ENCODE data around the gene MTCL1.
"Not testable (repeated sequence)": the region's sequence is repeated elsewhere in the genome, so short reads cannot be mapped to it uniquely, and the experiment has no call there.

Gene MTCL1

DNA sequence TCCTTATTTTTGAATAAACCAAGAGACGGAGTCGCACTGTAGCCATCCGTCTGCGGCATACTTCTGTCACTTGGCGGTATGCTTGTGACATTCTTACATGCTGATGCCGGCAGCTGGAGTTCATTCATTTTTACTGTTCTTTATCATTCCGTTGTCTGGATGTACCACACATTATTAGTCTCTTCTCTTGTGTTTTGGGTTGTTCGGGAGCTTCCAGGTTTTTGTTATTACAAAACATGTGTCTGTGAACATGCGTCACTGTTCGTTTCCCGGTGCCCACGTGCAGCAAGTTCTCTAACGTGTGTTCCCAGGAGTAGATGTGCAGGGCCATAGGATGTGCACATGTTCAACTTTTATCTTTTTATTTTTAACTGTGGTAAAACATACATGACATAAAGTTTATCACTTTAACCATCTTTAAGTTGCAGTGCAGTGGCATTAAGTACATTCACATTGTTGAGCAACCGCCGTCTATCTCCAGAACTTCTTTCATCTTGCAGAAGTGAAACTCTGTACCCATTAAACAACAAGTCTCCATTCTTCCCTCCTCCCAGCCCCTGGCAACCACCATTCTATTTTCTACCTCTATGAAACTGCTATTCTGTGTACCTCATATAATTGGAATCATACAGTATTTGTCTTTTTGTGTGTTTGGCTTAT is 40.1 kb downstream of the MTCL1 start:
- DNase-seq: no peak

DNA sequence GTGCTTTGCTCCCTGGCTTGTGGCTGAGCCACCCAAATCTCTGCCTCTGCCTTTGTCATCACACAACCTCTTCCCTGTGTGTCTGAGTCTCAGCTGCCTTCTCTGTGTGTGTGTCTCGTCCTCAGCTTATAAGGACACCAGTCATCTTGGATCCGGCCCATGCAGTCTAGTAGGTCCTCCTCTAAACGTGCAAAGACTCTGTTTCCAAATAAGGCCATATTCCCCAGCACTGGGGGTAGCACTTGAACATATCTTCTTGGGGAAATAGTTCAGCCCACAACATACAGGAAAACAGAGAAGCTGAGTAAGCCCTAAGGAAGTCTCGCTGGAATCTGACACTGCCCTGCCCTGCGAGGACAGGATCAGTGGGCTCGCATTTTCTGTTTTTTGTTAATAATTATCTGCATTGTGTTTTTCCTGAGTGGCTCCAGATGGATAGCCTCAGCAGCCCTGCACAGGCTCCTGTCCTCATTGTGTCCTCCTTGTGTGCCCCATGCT is 42.1 kb downstream of the MTCL1 start:
- no peak for DNase-seq

DNA sequence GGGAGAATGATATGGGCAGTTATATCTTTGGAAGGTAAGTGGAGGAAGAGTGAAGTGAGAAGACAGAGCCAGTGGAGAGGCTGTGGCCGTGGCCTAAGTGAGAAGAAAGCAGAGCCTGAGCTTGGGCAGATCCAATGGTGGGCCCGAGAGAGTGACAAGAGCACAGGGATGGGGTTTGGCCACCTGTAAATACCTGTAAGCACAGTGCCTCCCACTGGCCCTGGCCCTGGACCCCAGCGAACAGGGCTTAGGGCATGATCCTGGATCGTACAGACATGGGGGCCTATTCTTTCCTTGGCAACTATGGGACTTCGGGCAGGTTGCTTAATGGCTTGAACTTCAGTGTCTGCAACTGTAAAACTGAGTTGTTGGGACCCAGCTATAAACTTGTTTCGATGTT is 44.1 kb downstream of the MTCL1 start:
- no peak for DNase-seq

DNA sequence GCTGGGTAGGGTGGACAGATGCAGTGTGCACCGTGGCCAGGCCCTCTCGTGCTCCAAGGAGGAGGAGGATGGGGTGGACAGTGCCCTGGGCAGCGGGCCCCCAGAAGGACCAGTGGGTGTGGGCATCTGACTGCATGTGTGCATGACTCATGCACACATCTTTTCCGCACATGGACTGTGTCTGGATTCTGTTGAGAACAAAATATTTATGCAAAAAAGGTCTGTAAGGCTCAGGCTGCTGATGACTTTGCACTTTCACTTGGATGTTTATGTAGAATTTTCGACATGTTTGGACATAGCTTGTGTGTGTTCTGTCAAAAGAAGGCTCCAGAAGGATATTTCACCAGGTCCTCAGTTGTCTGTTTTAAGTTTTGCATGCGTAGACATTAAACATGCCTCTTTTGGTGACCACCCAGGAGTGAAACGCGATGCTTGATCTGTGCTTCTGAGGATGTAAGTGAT is 45.6 kb downstream of the MTCL1 start:
- no peak for DNase-seq

DNA sequence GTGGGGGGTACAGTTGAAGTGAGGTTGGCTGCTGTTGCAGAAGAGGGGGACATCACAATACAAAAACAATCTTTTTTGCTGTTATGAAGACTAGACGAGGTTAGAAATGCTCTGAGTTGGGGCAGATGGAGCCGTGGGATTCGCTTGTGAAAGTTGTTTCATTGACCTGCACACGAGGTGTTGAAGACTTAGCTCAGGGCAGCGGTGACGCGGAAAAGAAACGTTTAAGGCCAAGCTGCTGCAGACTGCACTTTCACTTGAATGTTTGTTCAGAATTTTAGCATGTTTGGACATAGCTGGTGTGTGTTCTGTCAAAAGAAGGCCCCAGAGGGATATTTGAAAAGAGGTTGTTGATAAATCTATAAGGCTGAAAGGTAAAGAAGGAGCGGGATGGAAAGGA is 46.3 kb downstream of the MTCL1 start:
- no peak for DNase-seq

DNA sequence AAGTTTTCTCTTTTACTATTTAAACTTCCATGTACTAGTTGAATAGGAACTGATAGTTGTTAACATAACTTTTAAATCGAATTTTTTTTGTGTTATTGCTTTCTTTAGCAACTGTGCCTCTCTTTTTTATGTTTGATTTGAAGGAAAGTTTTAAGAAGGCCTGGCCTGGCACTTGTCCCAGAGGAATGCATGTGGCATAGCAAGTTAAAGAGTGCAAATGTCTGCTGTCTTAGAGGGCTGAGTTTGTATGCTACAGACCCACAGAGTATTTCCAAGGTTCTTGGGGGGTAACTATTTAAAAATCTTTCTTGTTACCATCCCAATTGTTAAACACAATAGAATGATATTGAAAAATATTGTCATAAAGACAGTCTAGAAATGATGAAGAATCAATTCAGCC is 47.0 kb downstream of the MTCL1 start:
- DNase-seq: no peak

DNA sequence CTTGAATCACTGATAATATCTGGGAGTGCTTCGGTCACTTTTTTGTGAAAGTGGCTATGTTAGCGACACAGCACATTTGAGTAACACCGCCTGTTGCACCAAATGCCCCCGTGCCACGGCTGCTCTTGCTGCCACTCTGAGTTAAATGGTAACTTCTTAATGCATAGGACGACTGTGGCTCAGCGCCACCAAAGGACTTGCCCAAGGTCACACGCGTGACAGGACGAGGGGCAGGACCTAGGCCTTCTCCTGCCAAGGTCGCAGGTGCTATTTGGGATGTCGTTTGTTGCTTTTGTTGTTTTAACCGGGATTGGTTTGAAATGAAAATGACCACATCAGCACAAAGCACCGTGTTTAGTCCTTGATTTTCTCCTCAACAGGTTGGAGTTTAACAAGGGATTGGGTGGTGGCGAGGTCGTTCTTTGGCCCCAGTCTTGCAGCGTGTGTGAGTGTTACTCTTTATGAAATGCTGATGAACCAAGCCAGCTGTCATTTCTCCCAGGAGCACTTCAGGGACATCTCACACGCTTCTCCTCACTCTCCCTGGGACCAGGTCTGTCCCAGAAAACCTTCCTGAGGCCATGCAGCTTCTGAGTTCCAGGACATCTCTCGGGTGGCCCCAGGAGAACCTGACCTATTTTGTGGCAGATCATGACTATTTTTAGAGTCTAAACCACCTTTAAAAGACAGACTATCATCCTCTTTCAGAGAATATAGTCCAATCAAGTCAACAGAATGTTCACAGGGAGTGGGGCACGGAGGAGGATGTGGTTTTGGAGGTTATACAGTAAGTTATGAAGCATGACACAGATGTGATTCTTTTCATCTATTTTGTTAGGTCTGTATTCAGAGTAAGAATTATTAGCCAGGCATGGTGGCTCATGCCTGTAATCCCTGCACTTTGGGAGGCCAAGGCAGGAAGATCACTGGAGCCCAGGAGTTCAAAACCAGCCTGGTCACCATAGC is 49.9 kb downstream of the MTCL1 start:
- no peak for DNase-seq

DNA sequence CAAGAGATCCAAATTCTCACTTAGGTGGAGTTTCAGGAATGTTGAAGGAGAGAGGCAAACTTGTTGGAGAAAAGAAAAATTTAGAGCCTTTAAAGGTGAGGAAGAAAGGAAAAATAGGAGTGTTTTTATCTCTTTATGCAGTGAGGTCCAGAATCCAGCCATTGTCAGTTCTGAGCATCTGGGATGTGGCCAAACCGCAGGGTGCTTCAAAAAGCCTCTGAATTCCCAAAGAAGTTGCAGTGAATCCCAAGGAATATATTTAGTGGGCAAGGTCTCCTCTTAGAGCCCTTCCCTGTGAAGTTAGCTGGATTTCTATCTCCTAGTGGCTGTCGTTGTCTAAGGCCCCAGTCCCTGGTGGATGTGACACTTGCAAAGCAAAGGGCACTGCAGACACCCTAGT is 51.2 kb downstream of the MTCL1 start:
- DNase-seq: no peak

DNA sequence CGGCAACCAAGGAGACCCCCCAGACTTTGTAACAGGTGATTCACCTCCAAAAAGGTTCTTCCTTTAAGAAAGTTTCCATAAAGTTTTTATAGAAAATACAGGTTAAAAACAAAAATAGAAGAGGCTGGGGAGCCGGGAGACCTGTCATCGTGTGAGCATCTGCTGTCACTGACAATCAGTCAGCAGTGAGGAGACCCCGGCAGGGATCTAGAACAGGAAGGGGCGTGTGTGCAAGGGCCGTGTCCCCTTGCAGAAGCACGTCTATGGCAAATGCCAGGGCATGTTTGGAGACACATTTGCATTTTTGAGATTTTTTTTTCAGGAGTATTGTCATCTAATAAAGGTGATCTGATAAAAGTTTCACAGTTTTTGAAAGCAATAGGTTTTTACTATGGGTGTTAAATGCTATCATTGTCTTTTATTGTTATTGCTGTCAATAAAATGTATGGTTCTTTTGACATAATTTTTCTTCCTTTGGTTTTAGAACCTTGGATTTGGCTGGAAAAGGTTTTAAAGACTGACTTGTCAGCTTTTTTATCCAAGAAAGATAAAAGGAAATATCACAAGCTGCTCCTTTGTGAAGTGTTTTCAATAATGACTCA is 52.1 kb downstream of the MTCL1 start:
- DNase-seq: no peak

DNA sequence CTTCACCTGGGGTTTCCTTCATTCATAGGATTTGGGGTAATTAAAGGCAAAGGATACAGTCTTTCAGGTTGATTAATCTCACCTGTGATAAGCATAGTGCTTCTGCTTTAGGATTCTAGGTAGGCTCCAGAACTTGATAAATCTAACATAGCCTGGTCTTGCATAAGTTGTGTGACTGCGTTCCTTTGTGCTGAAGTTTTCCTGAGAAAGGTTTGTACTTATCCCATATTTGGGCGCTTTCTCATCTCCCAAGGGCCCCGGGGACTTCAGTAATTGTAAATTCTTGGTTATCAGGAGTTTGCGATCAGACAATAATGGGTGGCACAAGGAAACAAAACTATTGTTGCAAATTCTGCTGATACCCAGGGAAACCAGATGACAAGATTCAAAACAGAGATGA is 53.1 kb downstream of the MTCL1 start:
- DNase-seq: no peak

DNA sequence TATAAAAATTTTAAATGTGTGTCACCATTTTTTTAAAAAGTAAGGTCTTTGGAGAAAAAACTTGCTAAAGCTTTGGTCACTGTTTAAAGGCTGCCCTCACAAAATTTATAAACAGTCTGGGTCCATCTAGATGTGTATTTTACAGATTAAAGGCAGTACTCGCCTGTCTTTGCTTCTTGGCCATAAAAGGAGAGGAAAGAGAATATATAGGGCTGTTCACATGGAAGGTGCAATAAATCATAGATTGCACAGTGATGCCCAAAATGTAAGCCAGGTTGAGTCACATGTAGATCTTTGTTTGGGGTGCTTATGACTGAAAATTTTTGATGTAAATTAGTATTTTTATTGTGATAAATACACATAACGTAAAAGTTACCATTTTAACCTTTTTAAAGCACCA is 55.6 kb downstream of the MTCL1 start:
- DNase-seq: no peak

DNA sequence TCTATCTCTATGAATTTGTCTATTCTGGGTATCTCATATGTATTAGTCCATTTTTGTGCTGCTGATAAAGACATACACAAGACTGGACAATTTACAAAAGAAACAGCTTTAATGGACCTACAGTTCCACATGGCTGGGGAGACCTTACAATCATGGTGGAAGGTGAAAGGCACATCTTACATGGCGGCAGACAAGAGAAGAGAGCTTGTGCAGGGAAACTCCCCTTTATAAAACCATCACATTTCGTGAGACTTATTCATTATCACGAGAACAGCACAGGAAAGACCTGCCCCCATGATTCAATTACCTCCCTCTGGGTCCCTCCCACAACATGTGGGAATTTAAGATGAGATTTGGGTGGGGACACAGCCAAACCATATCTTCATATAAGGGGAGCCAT is 56.2 kb downstream of the MTCL1 start:
- DNase-seq: not testable (repeated sequence)

DNA sequence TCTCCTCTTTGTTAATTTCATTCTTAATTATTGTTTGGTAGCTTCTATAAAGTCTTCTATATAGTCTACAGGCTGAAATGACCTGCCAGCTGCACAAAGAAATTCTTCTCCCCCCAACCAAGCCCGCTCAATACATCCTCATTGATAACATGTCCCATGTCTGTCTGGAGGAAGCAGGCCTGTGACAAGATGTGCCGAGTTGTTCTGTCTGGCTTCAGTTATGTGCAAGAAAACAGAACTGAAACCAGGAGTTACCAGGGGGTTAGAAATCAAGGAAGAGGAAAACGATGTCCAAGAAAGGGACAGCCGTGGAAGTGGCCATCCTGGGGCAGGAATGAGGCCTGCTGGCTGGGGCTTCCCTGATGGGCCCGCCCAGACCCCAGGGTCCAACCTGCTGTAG is 57.6 kb downstream of the MTCL1 start:
- DNase-seq: no peak

DNA sequence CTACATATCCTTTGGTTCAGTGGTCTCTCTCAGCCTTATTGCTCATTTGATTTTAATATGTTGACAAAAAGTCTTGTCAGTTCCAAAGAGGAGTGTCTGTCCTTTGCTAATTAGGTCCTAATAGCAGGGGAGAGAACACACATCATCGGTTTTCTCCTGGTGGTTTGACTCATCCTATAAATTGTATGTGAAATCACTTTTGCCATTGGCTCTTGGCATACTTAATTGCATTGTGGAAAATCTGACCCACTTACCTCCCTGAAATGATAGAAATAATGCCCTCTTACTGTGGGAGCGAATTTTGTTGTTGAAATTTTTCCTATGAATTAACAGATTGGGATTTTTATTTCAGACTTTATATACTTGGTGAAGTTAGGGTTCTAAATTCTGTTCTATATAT is 58.3 kb downstream of the MTCL1 start:
- no peak for DNase-seq

DNA sequence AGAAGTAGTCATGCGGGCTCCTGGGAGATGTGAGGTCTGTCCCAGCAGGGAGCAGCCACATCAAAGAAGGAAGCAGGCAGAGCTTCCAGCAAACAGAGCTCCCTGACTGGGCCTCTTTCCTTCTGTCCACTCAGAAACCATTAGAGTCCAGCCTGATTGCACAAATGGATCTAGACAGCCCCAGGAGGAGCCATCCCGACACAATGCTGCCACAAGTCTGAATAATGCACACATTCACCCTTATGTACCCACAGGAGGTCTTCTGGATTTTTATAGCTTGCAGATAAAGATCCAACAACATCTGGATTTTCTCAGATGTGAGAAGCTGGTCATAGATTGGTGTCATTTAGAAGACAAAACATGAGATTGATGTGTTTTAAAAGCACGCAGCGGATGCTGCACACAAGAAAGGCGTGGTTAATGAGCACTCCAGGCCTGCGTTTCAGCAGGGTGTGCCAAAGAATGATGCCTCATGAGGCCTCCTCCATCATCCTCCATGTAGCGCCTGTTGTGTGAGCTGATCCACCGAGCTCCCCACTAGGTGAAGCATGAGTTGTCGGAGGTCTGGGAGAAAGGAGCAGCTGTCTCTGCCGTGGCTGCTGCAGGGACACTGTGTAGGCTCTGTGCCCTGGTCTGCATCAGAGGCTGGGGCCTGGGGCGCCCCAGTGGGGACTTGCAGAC is 60.6 kb downstream of the MTCL1 start:
- DNase-seq: no peak

DNA sequence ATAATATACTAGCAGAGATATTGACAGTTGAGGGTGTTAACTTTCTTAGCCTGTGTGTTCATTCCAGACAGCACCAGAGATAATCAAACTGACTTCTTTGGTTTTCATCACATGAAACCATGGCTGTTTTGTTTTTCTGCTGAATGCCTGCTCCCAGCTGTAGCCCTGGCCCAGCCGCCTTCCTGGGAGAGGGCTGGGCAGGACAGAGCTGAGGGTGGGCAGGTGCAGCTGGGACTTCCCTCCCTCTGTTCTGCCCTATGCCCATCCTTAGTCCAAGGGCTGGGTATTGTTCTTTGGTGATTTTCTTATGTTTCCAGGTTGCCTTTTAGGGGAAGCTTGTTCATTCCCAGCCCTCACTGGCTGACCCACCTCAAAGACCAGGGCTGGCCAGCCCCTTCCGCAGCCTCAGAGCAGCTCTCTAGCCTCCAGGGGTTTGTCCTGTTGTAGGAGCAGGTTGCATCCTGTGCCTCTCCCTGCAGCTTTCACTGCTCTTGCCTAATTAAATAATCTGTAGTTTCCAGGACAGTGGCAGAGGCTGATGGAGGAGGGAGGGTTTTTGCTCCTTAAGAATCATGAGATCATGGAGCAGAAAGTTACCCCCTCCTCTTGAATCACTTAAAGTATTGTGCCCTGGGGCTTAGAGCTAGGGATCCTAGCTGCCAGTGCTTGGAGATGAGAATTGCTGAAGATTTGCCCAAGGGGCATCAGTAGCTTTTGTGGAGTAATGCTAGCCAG is 61.4 kb downstream of the MTCL1 start:
- DNase-seq: no peak

DNA sequence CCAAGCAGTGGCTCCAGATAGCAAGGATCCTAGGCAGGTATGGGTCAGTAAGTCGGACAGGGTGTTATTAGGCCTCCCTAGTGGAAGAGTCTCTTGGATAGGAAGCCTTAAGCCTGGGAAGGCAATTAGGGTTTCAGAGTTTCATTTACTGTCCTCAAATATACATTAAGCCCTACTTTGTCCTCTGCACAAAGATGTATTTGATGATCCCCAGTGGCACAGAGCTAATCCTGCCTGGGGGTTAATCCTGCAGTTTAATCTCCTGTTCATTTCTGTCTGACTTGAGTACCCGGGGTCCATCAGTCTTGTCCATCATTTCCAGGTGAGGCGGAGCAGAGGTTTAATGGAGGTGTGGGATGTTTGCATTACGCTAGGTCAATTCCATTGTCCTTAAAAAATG is 62.0 kb downstream of the MTCL1 start:
- DNase-seq: no peak

DNA sequence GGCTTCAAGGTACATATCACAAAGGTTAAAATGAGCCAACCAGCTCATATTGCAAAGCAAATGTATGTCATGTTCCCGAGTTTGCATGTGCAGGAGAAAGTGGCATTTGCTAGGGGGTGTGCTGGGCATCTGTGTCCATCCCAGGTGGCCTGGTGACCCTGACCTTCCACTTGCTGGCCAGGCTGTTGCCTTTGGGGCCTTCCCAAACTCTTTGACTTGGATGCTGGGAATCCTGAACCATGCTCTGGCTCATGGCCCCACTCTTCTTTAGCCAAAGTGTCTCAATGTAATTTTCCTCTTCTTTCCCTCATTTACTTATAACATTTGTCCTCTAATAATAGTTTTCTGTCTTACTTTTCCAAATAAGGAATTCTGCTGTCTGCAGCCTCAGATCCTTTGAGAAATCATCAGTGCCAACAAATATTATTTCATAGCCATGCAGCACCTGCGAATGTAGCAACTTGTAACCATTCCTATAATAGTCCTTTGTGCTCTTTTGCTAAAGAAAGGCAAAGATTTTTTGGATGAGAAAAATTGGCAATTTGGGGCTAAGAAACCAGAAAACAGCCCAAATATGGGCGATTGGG is 64.2 kb downstream of the MTCL1 start:
- DNase-seq: no peak

DNA sequence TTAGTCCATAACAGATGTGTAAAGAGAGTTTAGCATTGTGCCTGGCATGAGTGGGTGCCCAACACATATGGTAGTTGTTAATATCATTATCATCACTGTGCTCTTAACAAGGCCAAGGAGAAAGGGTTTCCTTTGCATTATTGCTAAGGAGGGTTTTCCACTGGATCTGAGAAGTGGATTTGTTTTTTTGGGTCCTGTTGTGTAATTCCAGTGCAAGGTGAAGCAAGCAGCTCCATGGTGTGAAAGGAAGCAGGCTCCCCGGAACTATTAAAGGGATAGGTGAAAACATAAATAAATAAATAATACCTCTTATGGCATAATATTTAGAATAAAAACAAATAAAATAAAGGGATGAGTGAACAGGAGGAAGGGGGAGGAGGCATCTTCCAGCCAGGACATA is 65.3 kb downstream of the MTCL1 start:
- no peak for DNase-seq

DNA sequence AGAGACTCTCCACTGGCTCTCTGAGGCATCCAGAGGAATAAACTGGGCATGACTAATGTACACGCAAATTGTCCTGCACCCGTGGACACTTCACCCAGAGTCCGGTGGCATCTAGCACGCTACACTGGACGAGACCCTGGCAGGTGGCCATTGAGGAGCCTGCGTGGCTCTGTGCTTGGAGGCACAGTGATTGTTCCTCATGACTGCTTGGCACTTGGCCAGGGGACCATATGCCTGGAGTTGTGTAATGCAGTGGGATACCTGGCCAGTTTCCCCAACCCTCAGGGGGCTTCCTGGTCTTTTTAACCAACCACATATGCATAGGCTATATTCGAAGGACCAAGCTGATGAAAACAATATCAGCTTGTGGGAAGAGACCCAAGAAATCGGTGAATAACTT is 66.6 kb downstream of the MTCL1 start:
- DNase-seq: no peak

DNA sequence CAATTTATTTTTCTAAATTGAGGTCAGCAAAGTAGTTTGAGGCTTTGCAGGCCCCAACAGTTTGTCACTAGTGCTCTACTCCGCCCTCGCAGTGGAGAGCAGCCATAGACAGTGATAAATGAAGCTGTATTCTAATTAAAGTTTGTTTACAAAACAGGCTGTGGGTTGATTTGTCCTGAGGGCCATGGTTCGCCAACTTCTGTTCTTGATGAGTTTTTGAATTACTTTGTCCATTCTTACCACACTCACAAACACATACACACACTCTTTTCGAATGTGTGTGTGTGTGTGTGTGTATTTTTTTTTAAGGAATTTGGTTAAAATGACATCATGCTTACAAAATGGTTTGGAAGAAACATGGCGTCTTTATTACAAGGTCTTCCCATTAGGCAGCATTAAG is 68.6 kb downstream of the MTCL1 start:
- DNase-seq: no peak
